HG02885 (cell line): ENCODE results near the gene JAK3.
"Not testable (repeated sequence)": the region's sequence is repeated elsewhere in the genome, so short reads cannot be mapped to it uniquely, and the experiment has no call there.

Source experiments
- ATAC-seq: cut with Tn5 transposase; IDR thresholded peaks from one replicate; pipeline ENCODE4 v1.9.1; 2021; ENCODE audit warnings: mild to moderate bottlenecking; ENCODE audit not compliant: unreplicated experiment, poor library complexity

Gene JAK3

DNA sequence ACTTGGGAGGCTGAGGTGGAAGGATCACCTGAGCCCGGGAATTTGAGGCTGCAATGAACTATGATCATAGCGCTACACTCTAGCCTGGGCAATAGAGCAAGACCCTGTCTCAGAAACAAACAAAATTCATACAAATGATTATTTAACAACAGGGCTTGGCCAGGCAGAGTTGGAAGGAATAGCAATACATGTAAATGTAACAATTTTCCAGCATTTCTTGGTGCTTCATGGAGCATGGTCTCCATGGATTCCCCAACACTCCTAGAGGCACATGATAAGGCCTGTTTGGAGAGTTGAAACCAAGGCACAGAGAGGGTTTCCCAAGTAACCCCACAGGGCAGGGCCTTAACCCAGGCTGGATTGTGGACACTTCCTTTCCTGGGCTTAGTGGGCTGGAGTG lies 36.7 kb downstream of the JAK3 start:
- ATAC-seq, result no peak

DNA sequence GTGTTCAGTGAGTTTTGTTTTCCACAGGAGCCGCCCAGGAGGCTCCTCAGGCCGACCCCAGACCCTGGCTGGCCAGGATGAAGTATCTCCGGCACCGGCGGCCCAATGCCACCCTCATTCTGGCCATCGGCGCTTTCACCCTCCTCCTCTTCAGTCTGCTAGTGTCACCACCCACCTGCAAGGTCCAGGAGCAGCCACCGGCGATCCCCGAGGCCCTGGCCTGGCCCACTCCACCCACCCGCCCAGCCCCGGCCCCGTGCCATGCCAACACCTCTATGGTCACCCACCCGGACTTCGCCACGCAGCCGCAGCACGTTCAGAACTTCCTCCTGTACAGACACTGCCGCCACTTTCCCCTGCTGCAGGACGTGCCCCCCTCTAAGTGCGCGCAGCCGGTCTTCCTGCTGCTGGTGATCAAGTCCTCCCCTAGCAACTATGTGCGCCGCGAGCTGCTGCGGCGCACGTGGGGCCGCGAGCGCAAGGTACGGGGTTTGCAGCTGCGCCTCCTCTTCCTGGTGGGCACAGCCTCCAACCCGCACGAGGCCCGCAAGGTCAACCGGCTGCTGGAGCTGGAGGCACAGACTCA lies 40.0 kb downstream of the JAK3 start:
- no peak for ATAC-seq

DNA sequence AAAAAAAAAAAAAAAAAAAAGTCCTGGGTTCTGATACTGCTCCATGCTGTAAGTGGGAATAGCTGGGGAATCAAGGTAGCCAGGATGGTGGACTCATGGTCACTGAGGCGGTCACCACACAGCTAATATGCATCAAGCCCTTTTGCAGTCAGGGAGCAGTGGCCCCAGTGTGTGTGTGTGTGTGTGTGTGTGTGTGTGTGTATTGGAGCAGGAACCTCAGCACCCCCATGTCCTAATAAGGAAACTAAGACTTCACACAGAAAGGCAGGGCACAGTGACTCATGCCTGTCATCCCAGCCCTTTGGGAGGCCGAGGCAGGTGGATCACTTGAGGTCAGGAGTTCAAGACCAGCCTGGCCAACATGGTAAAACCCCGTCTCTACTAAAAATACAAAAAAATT lies 40.8 kb downstream of the JAK3 start:
- no peak for ATAC-seq

DNA sequence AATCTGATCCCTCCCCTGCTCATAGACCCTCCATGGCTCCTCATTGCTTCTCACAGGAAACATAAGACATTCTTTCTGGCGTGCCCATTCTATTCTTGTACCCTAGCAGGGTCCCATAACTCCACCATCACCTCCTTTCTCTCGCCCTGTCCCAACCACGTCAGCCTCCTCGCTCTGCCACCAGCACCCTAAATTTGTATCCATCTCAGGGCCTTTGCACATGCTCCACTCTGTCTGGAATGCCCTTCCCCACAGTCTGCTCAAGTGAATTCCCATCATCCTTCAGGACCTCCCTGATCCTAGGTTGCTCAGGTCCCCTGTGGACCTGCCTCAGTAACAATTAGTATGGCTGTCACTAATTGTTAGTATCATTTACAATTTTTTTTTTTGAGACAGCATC lies 42.4 kb downstream of the JAK3 start:
- ATAC-seq, result no peak

DNA sequence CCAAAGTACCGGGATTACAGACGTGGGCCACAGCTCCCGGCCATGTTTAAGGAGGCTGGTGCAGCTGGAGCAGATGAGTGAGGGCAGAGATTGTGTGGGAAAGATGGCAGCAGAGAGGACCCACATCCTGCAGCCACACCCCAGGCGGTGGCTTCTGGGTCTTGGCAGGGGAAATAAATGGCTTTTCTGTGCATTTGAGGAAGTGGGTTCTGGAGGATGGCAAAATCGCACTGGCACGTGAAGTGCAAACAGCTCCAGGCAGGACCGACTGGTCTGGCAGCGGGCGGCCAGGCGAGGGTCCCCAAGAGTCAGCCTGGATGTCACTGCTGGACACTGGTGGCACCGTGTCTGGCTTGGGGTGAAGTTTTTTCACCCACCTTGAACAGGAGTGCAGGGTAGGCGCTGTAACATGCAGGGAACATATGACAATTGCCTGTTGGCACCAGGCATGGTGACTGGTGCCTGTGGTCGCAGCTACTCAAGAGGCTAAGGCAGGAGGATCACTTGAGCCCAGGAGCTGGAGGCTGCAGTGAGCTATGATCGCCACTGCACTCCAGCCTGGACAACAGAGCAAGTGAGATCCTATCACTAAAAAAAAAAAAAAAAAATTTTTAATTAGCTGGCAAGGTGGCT lies 44.4 kb downstream of the JAK3 start:
- ATAC-seq, result no peak

DNA sequence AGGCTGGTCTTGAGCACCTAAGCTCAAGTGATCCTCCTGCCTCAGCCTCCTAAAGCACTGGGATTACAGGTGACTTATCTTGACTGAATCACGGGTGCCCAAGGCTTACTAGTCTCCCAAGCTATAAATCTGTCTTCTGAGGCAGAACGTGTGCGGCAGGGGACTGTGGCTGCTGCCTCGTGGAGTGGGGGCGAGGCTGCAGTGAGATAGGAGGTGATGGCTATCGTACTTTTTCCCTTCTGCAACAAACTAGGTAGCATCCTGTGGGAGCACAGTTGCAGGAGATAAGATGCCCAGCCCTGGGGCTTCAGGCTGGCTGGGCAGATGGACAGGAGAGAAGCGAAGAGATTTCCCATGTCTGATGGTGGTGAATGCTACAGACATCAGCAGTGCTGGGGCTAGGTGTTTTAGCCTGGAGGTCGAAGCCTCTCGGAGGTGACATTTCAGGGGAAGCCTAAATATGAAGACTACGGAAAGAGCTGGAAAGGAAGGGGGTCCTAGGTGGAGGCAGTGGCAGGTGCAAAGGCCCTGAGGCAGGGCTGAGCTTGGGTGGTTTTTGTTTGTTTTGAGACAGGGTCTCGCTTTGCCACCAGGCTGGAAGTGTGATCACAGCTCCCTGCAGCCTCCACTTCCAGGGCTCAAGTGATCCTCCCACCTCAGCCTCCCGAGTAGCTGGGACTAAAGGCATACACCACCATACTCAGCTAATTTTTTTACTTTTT lies 45.5 kb downstream of the JAK3 start:
- no peak for ATAC-seq

DNA sequence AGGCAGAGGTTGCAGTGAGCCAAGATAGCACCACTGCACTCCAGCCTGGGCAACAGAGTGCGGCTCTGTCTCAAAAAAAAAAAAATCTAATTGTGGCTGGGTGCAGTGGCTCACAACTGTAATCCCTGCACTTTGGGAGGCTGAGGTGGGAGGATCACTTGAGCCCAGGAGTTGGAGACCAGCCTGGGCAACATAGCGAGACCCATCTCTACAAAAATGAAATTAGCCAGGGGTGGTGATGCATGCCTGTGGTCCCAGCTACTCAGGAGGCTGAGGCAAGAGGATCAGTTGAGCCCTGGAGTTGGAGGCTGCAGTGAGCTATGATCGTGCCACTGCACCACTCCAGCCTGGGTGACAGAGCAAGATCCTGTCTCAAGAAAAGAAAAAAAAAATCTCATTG lies 49.2 kb downstream of the JAK3 start:
- not testable (repeated sequence) for ATAC-seq

DNA sequence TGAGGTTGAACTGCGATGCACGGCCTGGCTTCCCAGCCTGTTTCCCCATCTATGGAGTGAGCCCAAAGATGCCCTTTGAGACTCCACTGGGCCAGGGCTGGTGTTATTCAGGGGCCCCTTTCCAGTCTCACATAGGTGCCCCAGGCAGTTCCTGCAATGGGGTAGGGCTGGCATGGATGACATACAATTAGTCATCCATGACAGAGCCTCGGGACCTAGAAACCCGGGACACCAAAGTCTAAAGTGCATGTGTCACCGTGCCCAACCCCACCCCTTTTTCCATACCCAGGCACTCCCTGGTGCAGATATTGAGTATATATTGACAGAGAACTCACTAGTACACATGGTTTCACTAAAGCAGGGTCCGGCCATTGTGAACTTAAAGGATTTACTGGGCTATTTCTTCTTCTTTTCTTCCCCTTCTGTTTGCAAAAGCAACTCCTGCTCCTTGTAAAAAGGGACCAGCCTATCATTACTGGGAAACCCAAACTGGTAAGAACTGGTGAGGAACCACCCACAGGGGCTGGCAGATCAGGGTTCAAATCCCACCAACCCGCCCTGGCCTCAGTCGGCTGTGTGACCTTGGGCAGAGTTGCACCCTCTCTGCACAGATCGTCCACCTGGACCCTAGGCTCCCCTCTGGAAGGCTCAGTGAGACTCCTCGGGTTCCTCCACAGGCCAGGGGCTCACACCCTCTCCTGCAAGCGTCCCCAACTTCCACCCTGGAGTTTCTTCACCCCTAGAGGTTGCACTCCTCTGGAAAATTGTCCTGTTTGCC lies 50.2 kb downstream of the JAK3 start:
- no peak for ATAC-seq

DNA sequence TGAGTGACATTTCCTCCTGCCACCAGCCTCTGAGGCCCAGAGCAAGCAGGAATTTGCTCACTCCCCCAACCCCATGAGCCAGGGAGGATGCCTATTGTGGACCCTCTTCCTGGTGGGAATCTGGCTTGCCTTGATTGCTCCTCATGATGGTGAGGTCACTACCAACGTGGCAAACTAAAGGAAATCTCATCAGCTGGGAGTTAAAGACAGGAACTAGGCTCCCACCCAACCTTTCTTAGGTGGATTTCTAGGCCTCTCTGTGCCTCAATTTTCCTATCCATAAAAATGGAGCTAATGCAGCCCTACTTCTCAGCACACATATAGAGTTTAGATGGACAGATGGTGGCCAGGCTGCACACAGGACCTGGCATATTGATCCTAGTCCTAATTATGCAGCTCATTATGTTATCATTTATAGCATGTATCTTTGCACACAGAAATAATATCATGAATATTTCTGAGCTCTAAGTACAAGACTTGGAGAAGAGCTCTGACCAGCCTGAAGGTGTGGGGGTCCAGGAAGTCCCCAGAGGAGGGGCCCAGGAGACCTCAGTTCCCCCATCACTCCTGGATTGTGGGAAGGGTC lies 50.9 kb downstream of the JAK3 start:
- ATAC-seq, result no peak

DNA sequence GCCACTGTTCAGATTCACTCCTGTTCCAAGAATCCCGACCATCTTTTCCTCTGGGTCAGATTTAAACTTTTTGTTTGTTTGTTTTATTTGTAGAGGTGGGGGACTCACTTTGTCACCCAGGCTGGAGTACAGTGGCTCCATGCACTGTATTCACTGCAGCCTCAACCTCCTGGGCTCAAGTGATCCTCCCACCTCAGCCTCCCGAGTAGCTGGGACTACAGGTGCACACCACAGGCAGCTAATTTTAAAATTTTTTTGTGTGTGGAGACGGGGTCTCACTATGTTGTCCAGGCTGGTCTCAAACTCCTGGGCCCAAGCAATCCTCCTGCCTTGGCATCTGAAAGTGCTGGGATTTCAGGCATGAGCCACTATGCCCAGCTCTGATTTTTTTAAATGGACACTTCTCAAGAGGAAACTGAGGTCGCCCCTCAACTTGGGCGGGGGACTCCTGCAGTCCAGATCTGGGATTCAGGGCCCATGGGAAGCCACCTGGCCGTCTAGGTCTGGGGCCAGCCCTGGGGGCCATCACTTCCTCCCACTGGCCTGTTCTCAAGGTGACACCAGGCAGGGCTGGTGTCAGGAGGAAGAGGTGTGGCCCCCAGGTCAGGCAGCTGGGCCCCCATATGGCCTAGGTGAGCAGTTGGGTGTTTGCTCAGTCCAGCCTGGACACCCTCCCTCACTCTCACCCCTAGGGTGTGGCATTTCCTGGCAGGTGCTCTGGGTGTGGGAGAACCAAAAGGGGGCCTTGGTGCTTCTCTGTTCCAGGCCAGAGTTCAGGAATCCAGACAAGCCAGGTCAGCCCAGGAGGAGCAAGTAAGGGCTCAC lies 51.6 kb downstream of the JAK3 start:
- ATAC-seq, result no peak

DNA sequence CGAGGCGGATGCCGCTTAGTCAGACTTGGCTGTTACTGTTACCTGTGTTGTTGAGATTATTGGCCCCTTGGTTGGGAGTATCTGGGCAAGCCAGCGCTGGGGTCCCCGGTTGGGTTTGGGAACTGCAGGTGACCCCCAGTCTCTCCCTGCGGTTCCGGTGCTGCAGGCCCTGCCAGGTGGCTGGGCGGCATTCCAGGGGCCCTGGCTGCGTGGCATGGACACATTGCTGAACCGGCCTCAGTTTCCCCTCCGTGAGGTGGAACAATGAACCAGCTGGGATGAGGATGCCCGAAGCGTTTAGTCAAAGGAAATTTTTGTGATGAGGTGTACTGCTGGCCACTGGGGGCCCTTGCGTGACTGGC lies 52.3 kb downstream of the JAK3 start:
- ATAC-seq, result no peak

DNA sequence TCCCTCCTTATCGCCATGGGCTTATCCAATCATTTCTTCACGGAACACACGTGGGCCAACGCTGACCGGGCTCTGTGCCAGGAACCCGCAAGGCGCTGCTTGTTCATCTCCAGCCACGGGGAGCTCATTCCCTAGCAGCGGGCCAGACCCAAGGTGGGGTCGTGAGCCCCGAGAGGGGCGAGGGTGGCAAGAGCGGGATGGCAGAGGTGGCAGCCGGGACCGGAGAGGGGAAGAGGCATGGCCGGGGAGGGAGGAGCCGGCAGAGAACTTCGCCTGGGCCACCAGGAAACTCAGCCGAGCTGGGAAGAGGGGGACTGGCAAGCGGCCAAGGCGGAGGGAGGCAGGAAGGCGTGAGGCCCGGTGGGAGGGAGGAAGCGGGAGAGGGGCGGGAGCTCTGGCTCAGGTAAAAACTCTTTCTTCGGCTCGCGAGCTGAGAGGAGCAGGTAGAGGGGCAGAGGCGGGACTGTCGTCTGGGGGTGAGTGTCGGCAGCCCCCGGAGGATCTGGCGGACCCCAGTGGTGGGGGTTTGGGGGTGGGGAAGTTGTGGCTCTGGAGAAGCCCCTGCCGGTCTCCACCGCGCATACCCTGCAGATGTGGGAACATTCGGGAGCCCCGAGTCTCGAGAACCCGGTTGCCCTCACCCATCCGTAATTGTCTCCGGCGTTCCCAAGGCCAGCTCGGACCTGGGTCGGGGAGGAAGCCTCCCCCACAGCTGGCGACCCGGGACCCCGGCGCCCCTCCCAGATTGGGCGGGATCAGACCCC lies 52.9 kb downstream of the JAK3 start, which contains the start of gene B3GNT3:
Gene B3GNT3 (plus strand): TSS at position 408 of the 764 bp plus-strand sequence. CDS start 12,670 bp downstream, outside the sequence.
- no peak for ATAC-seq

DNA sequence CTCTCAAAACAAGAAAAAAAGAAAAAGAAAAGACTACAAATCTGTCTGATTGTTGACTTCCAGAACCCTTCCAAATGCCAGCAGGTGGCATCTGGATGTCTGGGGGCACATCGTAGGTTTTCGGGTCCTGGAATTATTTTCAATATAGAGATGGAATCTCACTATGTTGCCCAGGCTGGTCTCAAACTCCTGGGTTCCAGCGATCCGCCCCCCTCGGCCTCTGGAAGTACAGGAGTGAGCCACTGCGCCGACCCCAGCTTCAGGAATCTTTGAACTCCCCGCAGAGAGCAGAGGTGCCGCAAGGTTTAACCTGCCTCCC lies 53.4 kb downstream of the JAK3 start:
- no peak for ATAC-seq

DNA sequence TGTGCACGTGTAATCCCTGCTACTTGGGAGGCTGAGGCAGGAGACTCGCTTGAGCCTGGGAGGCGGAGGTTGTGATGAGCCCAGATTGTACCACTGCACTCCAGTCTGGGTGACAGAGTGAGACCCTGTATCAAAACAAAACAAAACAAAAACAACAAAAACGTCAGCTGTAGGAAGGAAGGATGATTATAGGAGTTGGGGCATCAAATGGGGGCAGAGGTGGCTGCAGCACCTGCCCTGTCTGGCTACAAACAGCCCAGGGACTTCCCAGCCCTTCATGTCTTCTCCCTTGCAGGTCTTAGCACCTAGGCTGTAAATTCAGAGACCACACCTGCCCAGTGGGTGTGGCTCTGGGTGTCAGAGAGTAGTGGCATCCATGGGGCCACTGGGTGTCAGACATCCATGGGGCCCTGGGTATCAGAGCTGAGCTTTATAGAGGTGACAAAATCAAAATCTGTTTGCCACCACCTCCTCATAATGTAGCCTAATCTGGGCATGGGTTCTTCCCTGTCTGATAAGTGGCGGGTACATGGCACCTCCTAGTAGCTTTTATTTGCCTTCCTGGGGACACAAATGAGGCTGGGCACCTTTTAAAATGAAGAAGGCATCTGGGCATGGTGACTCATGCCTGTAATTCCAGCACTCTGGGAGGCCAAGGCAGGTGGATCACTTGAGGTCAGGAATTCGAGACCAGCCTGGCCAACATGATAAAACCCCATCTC lies 57.6 kb downstream of the JAK3 start:
- ATAC-seq, result no peak

DNA sequence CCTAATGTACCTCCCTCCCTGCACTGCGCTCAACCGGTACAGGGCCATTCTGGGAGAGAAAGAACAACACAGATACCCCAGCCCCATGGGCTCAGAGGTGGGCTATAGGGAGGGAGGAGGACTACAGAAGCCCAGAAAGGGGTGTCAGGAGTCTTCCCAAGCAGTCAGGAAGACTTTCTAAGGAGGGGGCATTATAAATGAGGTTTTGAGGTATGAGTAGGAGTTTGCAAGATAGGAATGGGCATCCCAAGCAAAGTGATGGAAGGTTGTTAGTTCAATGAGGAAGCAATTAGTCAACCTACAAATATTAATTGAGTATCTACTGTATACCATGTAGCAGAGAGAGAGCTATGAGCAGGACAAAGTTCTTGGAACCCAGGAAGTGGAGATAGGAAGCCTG lies 59.1 kb downstream of the JAK3 start:
- ATAC-seq, result no peak

DNA sequence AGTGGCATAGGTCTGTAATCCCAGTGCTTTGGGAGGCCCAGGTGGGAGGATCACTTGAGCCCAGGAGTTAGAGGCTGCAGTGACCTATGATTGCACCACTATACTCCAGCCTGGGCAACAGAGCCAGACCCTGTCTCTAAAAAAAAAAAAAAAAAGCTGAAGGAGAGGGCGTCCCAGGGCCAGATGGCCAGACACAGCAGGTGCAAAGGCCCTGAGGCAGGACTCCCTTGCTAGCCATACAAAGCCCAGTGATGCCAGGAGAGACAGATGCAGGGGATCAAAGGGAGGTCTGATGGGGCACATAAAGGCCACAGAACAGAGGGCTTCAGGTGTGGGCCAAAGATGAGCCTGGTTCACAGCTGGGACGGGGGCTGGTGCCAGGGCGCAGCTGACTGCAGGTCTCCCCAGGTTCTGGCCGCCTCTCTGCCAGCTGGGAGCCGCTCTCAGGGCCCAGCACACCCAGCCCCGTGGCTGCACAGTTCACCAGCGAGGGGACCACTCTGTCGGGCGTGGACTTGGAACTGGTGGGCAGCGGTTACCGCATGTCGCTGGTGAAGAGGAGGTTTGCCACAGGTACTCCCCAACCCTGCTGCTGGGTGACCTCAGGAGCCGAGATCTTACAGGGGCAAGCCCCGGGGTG lies 60.4 kb downstream of the JAK3 start:
- no peak for ATAC-seq

DNA sequence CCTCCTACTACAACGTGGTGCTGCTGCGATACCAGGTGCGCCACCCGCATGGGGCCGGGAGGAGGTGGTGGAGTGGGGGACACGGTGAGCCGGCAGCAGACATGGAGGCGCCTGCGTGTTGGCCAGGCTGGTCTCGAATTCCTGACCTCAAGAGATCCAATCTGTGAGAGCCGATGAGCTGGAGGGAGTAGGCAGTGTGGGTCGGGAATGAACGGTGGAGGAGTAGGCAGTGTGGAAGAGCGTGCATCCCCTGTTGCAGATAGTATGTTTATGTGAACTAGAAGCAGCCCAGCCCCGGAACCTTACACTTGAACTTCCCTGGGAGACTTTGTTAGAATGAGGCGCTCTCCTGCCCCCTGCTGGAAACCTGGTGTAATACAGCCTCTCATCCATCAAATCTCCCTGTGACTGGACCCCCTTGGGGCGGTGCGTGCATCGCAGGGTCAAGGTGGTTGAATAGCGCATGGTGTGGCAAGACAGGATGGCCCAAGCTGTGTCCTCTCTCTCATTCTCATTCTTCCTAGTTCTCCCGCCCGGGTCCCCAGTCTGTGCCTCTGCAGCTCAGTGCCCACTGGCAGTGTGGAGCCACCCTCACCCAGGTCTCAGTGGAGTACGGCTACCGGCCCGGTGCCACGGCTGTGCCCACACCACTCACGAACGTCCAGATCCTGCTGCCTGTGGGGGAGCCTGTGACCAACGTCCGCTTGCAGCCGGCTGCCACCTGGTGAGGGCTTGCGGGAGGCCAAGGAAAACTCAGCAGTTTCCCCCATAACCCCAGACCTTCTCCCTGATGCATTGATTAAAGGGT lies 63.4 kb downstream of the JAK3 start:
- ATAC-seq, result no peak
